GM21423 (cell line): ENCODE measurements around the gene MBOAT7.

Source experiments
- ATAC-seq: cut with Tn5 transposase; IDR thresholded peaks from one replicate; pipeline ENCODE4 v1.9.1; 2021; ENCODE audit warnings: mild to moderate bottlenecking, moderate library complexity; ENCODE audit not compliant: unreplicated experiment

MBOAT7 gene

DNA sequence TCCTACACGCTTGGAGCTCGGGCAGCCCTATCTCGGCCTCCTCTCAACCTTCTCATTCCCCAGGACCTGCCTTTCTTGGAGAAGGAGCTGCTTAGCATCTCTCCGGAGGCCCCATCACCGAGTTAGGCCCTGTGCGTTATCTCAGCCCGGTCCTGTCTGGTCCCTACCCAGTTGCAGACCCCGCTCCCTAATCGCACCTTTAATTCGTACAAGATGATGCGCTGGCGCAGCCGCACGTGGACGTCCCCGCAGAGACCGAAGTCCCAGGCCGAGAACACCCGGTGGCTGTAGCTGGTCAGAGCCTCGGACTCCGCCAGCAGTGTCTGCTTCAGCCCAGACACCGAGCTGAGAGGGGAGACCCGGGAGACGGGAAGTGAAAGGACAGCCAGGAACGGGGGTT lies 24.2 kb downstream of the MBOAT7 start:
- no peak for ATAC-seq

DNA sequence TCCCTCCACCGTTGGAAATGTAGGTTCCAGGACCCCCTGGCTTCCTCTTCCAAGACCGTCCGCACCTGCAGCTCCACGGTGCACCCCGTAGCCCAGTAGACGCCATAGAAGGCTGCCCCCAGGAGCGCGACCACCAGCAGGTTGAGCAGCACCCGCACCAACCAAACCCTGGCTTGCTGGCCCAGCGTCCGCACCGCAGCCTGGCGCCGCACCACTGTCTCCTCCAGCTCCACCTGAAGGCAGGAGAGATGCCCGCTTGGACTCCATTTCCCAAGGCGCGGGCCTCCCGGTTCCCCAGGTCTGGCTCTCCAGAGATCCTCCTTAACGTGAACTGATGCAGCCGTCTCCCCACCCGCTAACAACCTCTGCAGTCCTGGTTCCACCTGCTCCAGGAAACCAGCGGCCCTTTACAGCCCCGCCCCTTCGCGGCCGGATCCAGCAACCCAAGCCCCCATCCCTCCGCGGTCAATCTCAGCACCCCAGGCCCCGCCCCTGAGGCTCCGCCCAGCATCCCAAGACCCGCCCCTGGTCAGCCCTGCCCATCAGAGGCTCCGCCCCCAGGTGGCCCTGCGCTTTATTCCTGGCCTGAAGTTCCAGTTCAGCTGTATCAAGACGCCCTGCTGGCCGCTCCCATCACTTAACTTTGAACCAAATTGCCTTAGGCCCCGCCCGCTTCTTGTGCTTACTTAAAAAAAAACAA lies 24.9 kb downstream of the MBOAT7 start:
- no peak for ATAC-seq

DNA sequence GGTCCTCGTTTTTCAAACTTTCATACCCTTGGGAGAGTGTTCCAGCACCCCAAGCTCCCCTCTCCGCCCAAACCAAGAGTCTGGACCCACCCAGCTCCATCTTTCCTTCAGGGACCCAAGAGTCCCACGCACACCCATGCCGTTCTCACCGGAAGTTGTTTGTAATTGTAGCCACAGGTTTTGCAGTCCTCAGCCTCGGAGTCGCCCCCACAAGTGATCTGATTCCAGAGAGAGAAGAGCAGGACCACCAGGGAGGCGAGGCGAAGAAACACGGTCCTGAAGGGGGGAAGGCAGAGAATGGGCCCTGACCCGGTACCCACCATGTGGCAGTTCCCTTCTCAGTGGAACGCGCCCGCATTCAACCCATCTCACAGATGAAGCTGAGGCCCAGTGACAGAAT lies 26.5 kb downstream of the MBOAT7 start:
- ATAC-seq, result no peak

DNA sequence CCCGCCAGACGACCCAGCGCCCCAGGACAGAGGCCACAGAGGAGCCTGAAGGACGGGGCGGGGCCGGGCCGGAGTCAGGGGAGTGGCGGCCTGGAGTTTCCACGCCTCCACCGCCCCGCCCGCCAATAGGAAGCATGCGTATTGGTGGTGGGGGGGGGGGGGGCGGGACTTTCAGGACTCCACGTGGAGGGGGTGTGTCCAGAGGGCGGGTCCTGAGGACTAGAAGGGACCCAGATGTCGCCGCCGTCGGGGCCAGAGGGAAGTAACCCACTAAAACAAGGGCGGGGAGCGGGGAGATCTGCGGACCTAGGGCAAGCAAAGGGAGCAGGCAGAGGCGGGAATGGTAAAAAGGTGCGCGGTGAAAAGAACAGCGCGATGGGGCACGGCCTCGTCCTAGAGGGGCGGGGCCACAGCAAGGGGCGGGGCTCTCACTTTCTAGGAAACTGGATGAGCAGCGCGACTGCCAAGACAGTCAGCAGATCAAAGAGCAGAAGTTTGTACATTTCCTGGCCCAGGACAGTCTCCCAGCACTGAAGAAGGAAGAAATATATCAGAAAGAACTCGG lies 27.1 kb downstream of the MBOAT7 start:
- ATAC-seq, result no peak

DNA sequence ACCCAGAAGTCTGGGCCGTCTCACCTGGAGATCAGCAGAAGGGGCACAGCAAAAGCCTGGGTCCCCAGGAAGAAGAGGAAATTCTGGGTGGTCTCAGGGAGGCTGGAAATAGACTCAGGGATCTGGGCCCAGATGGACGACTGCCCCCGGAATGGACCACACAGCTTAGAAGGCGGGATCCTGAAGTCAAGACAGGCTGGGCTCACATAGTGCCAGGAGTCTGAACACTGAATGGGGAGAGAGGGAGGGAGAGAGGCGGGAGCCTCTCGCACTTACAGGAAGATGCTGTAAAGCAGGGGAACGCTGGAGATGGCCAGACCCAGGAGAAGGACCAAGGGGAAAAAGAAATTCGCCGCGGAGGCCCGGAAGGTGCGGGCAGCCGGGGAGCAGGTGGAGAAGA lies 28.5 kb downstream of the MBOAT7 start:
- ATAC-seq, result no peak

DNA sequence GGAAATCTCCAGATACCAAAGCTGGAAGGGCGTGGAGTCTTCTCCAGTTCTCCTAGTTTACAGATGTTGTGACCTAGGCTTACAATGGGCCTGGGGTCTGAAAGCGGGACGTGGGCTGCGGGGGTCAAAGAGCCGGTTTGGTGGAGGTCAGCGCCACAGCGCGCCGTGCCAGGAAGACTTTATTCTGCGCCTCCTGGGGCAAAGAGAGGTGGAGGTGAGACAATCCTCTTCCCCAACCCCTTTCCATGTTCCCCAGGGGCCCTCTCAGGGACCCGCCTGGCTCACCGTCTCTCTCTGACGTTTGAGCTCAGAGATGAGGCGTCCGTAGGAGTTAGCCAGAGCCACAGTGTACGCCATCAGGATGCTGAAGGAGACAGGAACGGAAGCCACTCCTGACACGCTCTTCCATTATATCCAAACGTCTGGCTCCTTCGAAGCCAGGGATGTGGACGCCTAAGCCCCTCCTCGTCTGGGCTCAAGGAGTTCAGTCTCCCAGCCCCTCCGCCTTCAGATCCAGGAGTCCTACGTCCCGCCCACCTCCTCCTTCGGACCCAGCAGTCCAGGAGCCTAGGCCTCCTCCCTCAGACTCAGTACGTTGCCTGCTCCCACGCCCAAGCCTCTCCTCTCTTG lies 29.1 kb downstream of the MBOAT7 start:
- ATAC-seq, result no peak

DNA sequence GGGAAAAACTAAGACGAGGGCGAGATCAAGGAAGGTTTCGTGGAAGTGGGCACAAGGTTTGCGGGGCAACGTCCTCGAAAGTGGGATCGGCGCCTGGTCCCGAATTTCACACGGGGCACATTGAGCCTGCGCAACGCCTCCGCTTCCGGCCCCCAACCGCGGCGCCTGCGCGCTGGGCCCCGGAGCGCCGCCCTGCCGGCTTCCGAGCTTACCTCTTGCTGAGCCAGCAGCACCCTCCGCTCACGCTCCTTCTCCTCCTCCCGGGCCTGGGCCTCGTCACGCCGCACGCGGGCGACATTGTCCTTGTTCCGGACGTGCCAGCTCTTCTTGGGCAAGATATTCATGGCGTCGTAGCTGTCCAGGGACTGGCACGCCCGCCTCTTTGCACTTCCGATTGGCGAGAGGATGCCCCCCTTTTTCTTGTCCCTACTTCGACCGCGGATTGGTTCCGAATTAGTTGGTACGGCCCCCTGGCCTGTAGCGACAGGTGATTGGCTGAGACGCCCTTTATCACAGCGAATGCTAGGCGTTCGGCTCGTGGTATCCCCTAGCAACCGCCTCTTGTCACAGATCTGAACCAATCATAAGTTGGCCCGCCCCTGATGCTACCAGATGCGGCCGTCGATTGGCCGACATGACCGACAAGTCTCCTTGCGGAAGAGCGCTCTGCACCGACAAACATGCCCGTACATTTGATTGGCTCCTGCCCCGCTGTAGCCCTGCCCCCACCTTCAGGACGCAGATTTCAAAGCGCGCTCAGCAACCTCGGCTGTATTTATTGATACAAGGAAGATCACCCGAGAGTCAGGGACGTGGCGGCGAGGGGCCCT lies 29.8 kb downstream of the MBOAT7 start, which contains the start of gene LENG1:
TSS of gene LENG1 (minus strand) at position 370 of the 830 bp plus-strand sequence. CDS start at position 344, 26 bp downstream.
- peak; percentile 87 for ATAC-seq

DNA sequence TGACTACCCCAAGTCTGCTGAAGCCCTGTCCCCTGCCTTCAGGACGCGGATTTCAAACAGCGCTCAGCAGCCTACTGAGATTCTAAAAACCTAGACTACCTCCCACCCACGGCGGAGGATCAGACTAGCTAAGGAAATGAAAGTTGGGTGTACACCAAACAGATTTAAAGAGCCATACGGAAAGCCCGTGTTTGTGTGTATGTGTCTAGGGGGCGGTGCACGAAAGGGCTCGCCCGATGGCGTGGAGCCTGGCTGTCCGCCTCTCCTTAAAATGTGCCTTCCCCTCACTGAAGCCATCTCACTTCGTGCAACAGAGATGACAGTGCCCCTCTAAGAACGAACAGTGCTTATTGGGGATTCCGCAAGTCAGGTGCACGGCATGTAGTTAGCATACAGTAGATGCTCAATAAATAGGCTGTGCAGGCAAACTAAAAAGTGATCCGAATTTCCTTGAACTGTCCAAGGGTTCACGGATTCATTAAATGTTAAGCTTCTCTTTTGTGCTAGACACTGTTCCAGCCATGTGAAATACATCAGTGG lies 30.5 kb downstream of the MBOAT7 start:
- ATAC-seq, result no peak

DNA sequence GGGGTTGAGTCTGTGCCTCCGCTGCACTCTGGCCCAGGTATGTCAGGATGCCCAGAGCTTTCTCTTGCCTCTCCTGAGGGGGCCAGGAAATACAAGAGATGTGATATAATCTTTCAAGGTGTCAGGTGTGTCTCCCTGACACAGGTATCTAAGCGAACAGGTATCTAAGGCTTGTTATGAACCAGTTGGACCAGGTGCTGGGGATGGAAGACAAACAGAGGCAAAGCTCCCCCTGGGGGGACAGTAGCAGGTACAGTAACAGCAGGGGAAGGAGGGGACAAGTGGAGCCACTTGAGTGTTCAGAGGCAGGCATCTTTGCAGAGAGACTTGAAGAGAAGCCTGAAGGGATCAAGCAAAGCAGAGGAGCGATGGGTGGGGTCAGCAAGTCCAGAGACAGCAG lies 32.4 kb downstream of the MBOAT7 start:
- no peak for ATAC-seq

DNA sequence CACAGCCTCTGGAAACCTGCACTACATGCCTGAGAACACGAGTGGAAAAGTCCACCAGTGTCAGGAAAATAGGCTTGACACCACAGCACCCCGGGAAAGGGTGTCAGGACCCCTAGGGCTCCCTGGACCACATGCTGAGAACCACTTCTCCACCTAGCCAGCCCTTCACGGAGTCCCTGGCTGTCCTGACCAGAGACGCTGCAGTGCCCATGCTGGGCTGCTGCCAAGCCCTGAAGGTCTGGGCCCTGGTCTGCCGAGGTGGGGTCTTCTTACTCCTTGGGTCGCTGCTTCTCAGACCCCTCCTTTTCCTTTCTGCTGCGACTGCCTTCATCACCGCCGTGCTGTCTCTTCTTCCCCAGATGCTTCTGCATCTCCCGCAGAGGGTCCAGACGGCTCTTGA lies 32.9 kb downstream of the MBOAT7 start:
- no peak for ATAC-seq

DNA sequence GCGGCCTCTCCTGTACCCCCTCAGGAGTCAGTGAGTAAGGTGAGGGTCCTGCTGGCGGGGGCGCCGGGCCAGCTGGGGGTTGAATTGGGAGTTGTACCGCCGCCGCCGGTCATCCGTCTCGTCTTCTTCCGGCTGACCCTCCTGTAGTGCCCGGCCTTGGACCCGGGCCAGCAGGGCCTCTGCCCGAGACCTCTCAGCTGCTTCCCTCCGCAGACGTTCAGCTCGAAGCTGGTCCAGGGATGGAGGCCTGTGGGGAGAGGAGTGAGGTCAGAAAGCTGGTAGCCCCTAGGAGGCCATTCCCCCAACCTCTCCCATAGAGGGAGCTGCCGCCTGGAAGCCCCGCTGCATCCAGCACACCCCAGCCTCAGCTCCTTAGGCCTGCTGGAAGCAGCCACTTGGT lies 33.7 kb downstream of the MBOAT7 start:
- ATAC-seq, result no peak

DNA sequence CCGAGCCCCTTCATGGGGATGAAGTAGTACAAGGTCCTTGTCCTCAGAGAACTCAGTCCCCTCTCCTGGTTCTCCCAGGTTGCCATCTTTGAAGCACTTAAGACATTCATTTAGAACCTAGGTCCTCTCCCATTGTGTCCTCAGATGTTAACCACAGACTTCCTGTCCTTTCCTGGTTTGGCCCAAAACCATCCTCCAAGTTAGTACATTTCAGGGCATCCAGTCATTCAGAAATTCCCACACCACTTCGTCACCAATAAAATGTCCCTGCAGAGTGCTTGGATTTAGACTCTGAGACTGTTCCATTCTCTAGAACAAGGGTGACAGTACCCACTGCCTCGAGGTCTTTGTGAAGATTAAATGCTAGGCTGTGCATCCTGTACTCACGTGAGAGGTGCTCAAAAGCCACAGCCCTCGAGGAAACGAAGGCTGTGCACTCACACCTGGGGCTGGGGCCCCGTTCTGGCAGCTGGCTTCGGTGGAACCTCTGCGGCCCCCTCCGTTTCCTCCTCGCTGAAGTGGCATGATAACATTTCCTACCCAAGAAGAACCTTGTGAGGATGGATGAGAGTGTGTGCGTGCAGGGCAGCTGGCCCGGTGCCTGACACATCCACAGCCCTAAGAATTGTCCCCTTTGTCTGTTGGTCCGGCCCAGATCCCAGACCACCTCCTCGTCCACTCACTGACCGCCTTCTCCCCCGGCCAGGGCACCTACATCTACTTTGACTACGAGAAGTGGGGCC lies 34.6 kb downstream of the MBOAT7 start:
- ATAC-seq, result no peak

DNA sequence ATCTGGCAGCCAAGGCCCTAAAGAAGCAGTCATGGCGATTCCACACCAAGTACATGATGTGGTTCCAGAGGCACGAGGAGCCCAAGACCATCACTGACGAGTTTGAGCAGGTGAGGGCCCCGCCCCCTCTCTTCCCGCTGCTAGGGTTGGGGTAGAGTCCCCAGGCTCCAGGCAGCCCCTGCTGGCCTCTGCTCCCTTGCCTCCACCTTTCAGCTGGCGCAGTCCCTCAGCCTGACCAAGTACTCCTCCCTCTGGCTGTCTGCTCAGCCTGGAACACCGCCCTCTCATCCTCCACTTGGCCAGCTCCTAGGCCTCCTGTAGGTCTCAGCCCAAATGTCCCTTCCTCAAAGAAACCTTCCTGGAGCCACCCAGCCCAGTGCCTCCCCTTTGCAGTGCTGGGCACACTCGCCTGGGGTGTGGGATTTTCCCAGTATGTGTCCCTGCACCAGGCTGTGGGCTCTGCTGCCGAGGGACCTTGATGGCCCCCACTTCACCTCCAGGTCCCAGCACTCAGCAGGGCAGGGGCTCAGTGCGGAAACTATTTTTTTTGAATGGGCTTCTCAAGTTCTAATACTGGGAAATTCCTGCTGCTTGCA lies 35.6 kb downstream of the MBOAT7 start:
- ATAC-seq, result no peak

DNA sequence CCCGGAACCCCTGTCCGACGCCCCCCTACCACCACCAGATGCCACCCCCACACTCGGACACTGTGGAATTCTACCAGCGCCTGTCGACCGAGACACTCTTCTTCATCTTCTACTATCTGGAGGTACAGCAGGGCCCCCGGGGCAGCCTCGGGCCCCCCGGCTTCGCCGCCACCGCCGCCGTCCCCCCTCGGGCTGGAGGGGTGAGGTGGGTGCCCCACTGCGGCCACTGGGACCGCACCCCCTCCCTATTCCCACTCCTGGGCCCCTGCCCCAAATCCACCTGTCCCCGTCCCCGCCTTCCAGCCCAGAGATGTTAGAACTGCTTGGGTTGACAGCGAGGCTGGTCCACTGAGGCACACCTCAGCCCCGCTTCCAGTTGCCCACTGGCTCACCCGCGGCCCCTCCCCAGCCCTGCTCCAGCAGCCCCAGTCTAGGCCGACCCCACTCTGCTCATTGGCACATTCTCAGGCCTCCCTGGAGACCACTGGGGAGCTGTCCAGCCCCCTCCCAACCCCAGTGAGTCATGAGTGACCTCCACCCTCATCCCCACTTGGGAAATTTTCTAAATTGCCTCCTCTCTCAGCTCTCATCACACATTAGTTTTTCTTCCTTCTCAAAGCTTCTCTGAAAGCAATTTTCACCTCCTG lies 36.4 kb downstream of the MBOAT7 start:
- no peak for ATAC-seq

DNA sequence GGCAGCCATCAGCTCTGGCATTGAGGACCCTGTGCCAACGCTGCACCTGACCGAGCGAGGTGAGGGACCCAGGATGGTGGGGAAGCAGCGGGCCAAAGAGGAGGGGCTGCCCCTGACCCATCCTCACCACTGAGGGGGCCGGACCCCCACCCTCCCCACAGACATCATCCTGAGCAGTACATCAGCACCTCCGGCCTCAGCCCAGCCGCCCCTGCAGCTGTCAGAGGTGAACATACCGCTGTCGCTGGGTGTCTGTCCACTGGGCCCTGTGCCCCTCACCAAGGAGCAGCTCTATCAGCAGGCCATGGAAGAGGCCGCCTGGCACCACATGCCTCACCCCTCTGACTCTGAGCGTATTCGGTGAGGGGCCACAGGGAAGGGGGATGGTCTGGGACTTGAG lies 37.1 kb downstream of the MBOAT7 start:
- ATAC-seq, result no peak

DNA sequence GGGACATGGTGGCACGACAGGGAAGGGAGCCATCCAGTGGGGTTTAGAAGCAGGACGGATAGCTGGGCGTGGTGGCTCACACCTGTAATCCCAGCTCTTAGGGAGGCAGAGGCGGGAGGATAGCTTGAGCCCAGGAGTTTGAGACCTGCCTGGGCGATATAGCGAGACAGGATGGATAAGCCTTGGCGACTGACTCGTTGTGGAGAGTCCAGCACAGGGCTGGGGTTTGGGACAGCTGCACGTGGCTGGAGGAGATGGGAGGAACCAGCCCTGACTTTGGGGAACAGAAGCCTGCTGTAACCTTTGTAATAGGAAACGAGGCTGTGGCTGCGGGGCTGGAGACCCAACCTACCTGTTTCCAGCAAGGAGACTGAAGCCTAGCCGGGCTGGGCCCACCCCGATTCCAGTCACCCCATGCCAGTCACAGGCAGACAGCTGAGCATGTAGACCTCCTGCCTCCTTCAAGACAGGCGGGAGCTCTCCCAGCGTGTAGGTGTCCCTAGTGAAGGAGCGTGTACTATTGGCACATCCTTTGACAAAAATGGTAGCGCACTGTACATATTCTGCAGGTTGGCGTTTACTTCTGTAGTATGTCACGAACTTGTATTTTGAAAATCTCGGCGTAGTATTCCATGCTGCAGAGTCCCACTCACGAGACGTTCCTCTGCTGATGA lies 37.9 kb downstream of the MBOAT7 start:
- ATAC-seq, result no peak

DNA sequence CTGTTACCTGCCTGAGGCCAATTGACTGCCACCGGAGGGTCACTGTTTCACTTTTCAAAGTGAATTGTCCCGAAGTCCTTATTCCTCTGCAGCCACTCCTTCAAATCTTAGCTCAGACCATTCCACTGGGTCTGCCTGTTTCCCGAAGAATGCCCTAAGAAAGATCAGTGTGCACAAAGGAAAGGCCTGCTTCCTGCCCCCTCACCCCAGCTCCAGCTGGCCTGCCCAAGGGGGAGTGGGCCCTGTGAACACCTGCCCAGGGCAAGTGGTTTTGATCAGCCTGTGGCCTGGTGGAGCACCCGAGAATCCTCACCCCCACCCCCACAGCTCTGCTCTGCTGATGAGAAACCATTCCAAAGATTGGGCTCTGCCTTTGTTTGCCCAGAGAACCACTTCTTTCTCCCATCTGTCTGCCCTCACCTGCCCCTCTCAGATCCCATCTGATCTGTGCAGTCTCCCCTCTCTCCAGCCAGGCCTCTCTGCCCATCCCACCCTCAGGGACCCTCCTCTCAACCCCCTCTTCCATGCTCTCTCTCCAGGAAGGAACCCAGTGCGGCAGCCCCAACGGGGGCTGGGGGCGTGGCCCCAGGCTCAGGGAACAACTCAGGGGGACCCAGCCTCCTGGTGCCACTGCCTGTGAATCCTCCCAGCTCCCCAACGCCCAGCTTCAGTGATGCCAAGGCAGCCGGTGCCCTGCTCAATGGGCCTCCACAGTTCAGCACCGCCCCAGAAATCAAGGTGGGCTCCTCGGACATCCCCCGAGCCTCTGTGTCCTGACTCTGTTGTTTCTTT lies 40.2 kb downstream of the MBOAT7 start:
- ATAC-seq, result no peak

DNA sequence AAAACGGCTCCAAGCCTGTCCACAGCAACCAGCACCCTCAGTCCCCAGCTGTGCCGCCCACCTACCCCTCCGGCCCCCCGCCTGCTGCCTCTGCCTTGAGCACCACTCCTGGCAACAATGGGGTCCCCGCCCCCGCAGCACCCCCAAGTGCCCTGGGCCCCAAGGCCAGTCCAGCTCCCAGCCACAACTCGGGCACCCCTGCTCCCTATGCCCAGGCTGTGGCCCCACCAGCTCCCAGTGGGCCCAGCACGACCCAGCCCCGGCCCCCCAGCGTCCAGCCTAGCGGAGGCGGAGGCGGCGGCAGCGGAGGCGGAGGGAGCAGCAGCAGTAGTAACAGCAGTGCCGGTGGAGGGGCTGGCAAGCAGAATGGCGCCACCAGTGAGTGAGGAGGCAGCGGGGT lies 41.2 kb downstream of the MBOAT7 start:
- no peak for ATAC-seq
